BJ (cell line): ENCODE data around the gene RIMBP2. TPM values are rescaled to one million over a fixed set of nuclear protein-coding genes. Genes with fewer than 3 reads are reported as not detected.

Source experiments
- CTCF ChIA-PET: fragments of 350-600 bp; formaldehyde crosslinking; extraction: SDS; loops from one replicate; lab custom pipeline; 2021; ENCODE audit warnings: antibody characterized with exemption, inconsistent platforms; lab: Yijun Ruan, JAX
- POLR2A ChIA-PET: fragments of 300-600 bp; sonication (Branson Sonifier 250); formaldehyde crosslinking; extraction: SDS; loops from one replicate; lab custom pipeline; 2021; ENCODE audit warnings: antibody characterized with exemption; lab: Charles Lee
- DNase-seq: peaks from one replicate; pipeline ENCODE4 v3.0.0-alpha.2; 2011; ENCODE audit warnings: low read depth
- H3K27me3 ChIP-seq: 2 replicates; pipeline ENCODE4 v1.6.0; 2011; ENCODE audit warnings: low read length; ENCODE audit not compliant: control insufficient read depth, insufficient read depth
- H3K36me3 ChIP-seq: 2 replicates; pipeline ENCODE4 v1.5.1; 2011; ENCODE audit warnings: low read length; ENCODE audit not compliant: control insufficient read depth, insufficient read depth
- H3K4me3 ChIP-seq: 2 replicates; pipeline ENCODE4 v1.5.1; 2011; ENCODE audit warnings: low read depth, mild to moderate bottlenecking, control low read depth, low read length
- CTCF ChIP-seq: IDR thresholded peaks from 2 replicates; pipeline ENCODE4 v1.5.1; 2011; ENCODE audit warnings: low read depth, mild to moderate bottlenecking, control low read depth, inconsistent platforms, low read length, moderate library complexity; ENCODE audit not compliant: insufficient read depth
- polyA plus RNA-seq: library from polyadenylated mRNA; depleted of rRNA; stranded (reverse); fragments of >200 nt; gene quantifications from 2 replicates; pipeline ENCODE4 v1.2.3, GENCODE V29; 2011

Gene RIMBP2
- polyA plus RNA-seq, 1 experiment, result 0.05 TPM

DNA sequence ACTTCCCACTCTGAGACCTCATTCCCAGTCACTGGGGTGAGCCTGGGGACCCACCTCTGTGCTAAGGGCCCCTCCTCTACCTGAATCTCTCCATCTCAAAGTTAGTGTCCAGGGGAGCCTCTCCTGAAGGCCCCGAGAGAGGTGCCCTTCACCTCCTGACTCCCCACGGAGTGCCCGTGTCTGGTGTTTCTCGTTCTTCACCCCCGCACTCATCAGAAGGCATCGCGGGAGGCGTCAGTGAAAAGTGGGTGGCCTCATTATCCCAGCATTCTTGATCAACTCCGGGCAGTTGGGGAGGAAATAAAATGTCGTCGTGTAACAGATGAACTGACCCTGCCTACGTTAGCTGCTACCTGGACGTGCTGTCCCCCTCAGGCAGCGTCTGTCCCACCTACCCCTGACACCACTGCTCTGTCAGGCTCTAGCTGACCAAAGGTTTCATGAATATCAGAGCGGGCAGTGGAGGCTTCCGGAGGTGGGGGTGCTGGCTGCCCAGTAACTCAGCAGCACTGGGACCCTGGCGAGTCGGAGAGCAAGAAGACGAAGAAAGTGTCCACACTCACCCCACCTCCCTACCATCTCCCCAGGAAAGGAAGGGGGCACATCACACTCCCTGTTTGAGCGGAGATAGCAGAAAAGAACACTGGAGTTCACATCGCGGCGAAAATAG is 275.6 kb downstream of the RIMBP2 start:
- H3K4me3 ChIP-seq, result no peak overlapping the region
- CTCF ChIA-PET, result no interaction called here
- POLR2A ChIA-PET, result no interaction called here
- DNase-seq, result no peak
- H3K36me3 ChIP-seq, result no peaks in the 10 kb centered on the region
- no peak for TF ChIP-seq CTCF
- no peaks in the 10 kb centered on the region for H3K27me3 ChIP-seq

GRCh38 chr12:130439250-130439649 is 276.8 kb downstream of the RIMBP2 start:
- CTCF ChIA-PET, result no interaction called here
- TF ChIP-seq CTCF, result no peak
- no peak for DNase-seq
- H3K27me3 ChIP-seq, result no peaks in the 10 kb centered on the region
- POLR2A ChIA-PET, result no interaction called here
- no peak overlapping the region for H3K4me3 ChIP-seq
- H3K36me3 ChIP-seq, result no peaks in the 10 kb centered on the region

DNA sequence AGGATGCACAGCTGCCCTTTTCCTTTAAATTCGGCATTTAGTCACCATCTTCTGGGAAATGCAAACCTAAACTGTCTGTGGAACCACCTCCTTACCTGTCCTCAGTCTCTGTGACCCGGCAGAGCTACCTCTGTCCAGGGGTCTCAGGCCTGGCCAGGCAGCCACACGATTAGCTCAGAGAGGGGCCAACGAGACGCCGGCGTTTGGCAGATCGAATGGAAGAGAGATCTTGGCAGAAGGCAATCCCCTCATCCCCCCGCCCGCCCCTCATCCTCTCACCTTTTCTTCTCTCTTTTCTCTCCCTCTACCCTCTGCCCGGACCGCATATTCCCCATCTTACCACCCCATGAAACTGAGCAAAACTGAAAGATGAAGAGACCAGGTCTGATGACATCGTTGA is 277.4 kb downstream of the RIMBP2 start:
- H3K27me3 ChIP-seq, result no peaks in the 10 kb centered on the region
- H3K4me3 ChIP-seq, result no peak overlapping the region
- no peaks in the 10 kb centered on the region for H3K36me3 ChIP-seq
- DNase-seq, result no peak
- TF ChIP-seq CTCF, result no peak
- CTCF ChIA-PET, result no interaction called here
- POLR2A ChIA-PET, result no interaction called here

DNA sequence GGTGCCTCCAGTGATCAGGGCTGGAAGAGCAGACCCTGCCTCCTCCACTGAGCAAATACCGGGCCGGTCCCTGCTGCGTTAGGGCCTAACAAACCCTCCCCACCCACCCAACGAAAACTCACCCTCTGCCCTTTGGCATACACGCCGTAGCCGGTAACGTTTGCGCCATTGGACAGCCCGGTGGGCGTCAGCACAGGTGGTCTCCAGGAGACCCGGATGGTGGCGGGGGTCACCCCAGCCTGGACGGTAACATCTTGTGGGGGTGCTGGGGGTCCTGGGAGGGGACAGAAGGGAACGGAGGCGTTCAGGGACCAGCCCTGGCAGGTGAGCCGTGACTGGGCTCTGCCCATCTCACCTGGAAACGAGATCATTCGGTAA is 277.9 kb downstream of the RIMBP2 start:
- H3K4me3 ChIP-seq, result no peak overlapping the region
- CTCF ChIA-PET, result no interaction called here
- DNase-seq, result no peak
- TF ChIP-seq CTCF, result no peak
- POLR2A ChIA-PET, result no interaction called here
- H3K36me3 ChIP-seq, result no peaks in the 10 kb centered on the region
- H3K27me3 ChIP-seq, result no peaks in the 10 kb centered on the region

- no peak for DNase-seq
- POLR2A ChIA-PET, result no interaction called here
- Histone ChIP-seq H3K27me3 (no peaks in the 10 kb centered on the region), H3K36me3 (no peaks in the 10 kb centered on the region), H3K4me3 (no peak overlapping the region)
- no peak for TF ChIP-seq CTCF
- CTCF ChIA-PET, result no interaction called here
These were observed 278.4 kb downstream of the RIMBP2 start for GRCh38 chr12:130437555-130438242.
